Measurements from ENCODE around the gene CPM. TPM values are rescaled to one million over a fixed set of nuclear protein-coding genes. Genes with fewer than 3 reads are reported as not detected.

CPM gene
- total RNA-seq, 1 donor from 2014 or later, result not detected

- Mint-ChIP-seq H3K27me3 (ENCODE audit: low read depth) (no peaks in the 10 kb centered on the region), H3K36me3 (ENCODE audit: low read depth) (peaks cover 31% of the 10 kb centered on the region), H3K27ac (ENCODE audit: unreplicated experiment) (no peak overlapping the region), H3K4me3 (no peak overlapping the region), H3K9me3 (no peaks in the 10 kb centered on the region), H3K4me1 (peaks cover 6% of the 10 kb centered on the region)
- DNase-seq (ENCODE audit: low read depth, low spot score), result no peak
- TF ChIP-seq CTCF (conservative IDR thresholded peaks at IDR 0.05), result no peak
These were observed 95.8 kb downstream of the CPM start for GRCh38 chr12:68837215-68837614.

GRCh38 chr12:68835333-68835908 lies 97.5 kb downstream of the CPM start:
- H3K4me3 Mint-ChIP-seq, result no peak overlapping the region
- peaks cover 29% of the 10 kb centered on the region for H3K36me3 Mint-ChIP-seq (ENCODE audit: low read depth)
- no peak overlapping the region for H3K27ac Mint-ChIP-seq (ENCODE audit: unreplicated experiment)
- DNase-seq (ENCODE audit: low read depth, low spot score), result no peak
- H3K9me3 Mint-ChIP-seq, result no peaks in the 10 kb centered on the region
- TF ChIP-seq CTCF (conservative IDR thresholded peaks at IDR 0.05), result no peak
- H3K4me1 Mint-ChIP-seq, result peaks cover 7% of the 10 kb centered on the region
- H3K27me3 Mint-ChIP-seq (ENCODE audit: low read depth), result no peaks in the 10 kb centered on the region

GRCh38 chr12:68833508-68833907 lies 99.5 kb downstream of the CPM start:
- H3K36me3 Mint-ChIP-seq (ENCODE audit: low read depth), result peaks cover 25% of the 10 kb centered on the region
- H3K9me3 Mint-ChIP-seq, result no peaks in the 10 kb centered on the region
- no peak overlapping the region for H3K4me3 Mint-ChIP-seq
- no peak overlapping the region for H3K27ac Mint-ChIP-seq (ENCODE audit: unreplicated experiment)
- TF ChIP-seq CTCF (conservative IDR thresholded peaks at IDR 0.05), result no peak
- no peak for DNase-seq (ENCODE audit: low read depth, low spot score)
- H3K4me1 Mint-ChIP-seq, result peaks cover 10% of the 10 kb centered on the region
- no peaks in the 10 kb centered on the region for H3K27me3 Mint-ChIP-seq (ENCODE audit: low read depth)

GRCh38 chr12:68832504-68832867 lies 100.5 kb downstream of the CPM start:
- H3K36me3 Mint-ChIP-seq (ENCODE audit: low read depth), result peaks cover 20% of the 10 kb centered on the region

GRCh38 chr12:68831751-68832503 lies 101.0 kb downstream of the CPM start:
- Mint-ChIP-seq H3K4me1 (peaks cover 10% of the 10 kb centered on the region), H3K9me3 (no peaks in the 10 kb centered on the region), H3K27ac (ENCODE audit: unreplicated experiment) (no peak overlapping the region), H3K36me3 (ENCODE audit: low read depth) (peaks cover 20% of the 10 kb centered on the region), H3K27me3 (ENCODE audit: low read depth) (no peaks in the 10 kb centered on the region), H3K4me3 (no peak overlapping the region)
- TF ChIP-seq CTCF (conservative IDR thresholded peaks at IDR 0.05), result no peak
- DNase-seq (ENCODE audit: low read depth, low spot score), result no peak

More at GRCh38 chr12:68832504-68832867, 100.5 kb downstream of the CPM start:
- H3K27ac Mint-ChIP-seq (ENCODE audit: unreplicated experiment), result no peak overlapping the region
- no peak overlapping the region for H3K4me3 Mint-ChIP-seq
- DNase-seq (ENCODE audit: low read depth, low spot score), result no peak
- peaks cover 10% of the 10 kb centered on the region for H3K4me1 Mint-ChIP-seq
- no peak for TF ChIP-seq CTCF (conservative IDR thresholded peaks at IDR 0.05)
- H3K9me3 Mint-ChIP-seq, result no peaks in the 10 kb centered on the region
- H3K27me3 Mint-ChIP-seq (ENCODE audit: low read depth), result no peaks in the 10 kb centered on the region

All from neural crest cell (in vitro differentiated cells).